ENCODE data around the gene C16orf54.
"Not testable (repeated sequence)": the region's sequence is repeated elsewhere in the genome, so short reads cannot be mapped to it uniquely, and the experiment has no call there.

The C16orf54 gene, protein sequence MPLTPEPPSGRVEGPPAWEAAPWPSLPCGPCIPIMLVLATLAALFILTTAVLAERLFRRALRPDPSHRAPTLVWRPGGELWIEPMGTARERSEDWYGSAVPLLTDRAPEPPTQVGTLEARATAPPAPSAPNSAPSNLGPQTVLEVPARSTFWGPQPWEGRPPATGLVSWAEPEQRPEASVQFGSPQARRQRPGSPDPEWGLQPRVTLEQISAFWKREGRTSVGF

DNA sequence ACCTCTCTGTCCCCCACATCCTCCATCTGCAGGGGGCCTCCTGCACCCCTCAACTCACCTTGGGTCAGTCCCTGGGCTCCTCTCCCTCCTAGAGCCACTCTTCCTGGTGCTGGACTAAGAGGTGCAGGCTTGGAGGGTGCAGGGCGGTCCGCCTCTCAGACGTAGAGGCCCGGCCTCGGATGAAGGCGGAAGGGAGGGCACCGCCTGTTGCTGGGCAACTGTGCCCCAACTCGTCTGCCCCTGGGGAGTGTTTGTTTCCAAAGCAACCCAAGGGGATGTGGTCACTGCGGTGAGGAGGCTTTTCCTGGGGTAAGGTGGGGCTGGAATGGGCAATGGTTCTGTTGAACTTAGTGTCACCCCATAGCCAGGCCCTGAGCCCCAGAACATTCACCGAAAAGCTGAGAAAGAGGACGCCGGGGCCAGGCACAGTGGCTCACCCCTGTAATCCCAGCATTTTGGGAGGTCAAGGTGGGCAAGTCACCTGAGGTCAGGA is at the start of gene C16orf54:
C16orf54 (minus strand) TSS at position 138 of the 493 bp plus-strand sequence. CDS start 1,039 bp downstream, outside the sequence.
- no peak for DNase-seq

DNA sequence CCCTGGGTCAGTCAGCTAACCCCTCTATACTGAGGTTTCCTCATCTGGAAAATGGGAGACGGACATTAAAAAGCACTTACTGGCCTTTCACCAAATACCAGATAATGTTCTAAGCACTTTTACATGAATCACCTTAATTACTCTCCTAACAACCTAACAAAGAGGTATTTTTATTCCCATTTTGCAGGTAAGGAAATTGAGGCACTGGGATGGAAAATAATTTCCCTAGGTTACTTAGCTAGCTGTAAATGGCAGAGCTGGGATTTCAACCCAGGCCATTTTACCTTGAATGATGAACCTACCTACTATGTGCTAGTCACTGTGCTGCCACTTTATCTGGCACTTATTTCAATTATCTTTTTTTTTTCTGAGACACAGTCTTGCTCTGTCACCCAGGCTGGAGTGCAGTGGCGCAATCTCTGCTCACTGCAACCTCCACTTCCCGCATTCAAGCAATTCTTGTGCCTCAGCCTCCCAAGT is 48.5 kb upstream of the C16orf54 start:
- no peak for DNase-seq

DNA sequence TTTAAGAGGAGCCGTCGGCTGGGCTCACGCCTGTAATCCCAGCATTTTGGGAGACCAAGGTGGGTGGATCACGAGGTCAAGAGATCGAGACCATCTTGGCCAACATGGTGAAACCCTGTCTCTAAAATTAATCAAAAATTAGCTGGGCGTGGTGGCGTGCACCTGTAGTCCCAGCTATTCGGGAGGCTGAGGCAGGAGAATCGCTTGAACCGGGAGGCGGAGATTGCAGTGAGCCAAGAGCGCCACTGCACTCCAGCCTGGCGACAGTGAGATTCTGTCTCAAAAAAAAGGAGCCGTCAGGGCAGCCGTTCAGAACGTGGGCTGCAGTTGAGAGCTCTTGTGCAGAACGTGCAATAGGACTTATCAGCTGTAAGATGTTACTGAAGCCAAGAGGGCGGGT is 47.4 kb upstream of the C16orf54 start:
- not testable (repeated sequence) for DNase-seq

DNA sequence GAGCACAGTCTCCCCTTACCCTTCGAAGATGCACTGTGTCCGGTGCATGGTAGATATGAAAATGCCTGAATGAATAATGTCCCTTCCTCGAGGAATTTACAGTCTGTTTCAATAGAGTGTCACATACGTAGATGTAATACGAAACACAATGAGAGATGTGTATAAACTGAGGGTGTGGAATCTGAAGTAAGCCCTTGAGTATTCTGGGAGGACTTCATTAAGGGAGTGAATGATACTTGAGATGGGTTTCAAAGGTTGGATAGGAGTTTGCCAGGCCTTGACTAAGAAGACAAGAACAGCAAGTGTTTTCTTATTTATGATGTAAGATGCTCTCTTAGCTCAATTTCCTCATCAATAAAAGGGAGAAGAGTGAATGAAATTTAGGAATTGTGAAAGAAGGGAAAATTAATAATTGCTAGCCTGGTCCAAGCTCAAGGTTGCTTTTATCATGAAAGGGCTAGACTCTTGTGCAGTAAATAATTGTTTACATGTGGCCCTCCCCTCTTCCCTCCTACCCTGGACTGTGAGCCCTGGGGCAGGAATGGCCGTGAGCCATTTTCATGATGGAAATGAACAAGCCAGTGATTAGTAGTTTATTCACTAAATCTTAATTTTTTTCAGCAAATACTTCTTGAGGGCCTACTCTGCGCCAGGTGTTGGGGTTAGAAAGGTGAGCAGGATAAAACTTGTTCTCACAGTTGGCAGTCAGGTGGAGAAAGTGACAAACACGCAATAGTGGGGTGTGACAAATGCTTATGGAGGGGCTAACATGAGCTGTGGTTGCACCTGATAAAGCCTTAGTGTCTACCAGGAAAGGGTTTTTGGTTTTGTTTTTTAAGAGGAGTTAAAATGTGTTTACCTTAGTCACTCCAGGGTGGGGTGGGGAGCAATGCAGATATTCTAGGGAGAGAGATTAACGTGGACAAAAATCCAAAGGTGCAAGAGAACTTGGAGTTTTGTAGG is 46.3 kb upstream of the C16orf54 start:
- no peak for DNase-seq

DNA sequence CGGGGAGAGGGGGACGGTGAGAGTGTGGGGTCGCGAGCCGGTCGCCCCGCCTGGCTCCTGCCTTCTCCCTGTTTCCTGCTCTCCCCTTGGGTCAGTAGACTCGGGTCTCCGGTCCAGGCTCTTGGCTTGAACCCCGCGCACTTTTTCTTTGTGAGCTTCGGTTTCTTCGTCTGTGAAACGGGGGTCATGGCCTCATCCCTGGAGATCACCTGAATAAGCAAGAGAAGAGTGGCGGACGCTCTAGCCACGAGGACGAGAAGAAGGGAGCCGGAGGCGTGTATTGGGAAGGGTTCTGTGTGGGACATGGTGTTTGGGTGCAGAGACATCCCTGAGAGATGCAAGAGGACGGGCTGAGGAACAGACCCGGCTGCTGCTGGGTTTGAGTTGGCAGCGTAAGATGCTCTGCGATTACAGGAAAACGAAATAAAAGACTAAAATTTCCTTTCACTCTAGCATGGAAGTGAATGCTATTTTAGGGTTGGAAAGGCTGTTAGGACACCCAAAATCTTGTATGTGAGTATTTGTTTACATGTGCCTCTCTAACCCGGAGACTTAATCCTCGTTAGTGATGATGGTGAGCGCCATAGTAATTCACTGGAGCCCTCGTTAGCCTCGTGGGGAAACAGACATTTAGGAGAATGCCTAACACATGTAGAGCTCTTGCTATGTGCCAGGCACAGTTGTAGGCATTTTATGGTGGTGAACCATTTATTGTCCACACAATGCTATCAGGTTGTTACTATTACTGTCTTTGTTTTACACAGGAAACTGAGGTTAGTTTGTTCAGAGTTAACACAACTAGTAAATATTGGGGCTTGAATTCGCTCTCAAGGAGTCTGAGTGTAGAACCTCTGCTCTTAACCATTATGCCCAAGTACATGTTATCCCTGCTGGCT is 45.4 kb upstream of the C16orf54 start:
- DNase-seq: peak; percentile 31

DNA sequence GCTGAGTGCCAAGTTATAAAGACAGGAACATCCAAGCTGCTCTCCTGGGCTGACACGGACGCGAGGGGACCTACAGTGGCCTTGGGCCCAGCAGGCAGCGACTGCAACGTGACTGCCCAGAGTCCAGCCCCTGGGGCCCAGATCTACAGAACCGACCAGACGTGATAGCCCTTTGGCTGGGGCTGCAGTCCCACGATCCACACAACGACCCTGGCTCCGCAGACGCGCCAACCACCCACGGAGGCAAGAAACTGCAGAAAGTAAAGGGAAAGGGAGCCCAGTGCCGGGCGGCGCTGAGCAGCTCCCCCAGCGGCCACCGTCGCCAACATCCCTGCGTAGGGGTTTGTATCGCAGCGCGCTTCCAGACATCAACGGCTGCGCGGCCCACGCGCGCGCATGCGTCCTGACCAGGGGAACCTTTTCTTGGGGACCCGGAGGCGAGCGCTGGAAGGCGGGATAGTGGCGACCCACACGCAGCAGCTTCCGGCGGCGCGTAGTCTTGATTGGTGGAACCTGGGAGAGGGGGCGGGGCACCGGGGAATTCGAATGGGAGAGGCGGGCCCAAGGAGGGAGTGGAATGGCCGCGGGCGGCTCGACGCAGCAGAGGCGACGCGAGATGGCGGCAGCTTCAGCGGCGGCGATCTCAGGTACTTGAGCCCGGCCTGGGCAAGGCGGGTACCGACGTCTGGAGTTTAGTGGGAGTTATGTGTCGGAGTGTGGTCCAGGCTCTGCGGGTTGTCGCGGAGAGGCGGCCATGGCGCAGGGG is 44.6 kb upstream of the C16orf54 start, which contains the start of gene KIF22:
KIF22 (plus strand) TSS at position 569 of the 766 bp plus-strand sequence; CDS start at position 578, 9 bp downstream.
- peak; percentile 99 for DNase-seq

DNA sequence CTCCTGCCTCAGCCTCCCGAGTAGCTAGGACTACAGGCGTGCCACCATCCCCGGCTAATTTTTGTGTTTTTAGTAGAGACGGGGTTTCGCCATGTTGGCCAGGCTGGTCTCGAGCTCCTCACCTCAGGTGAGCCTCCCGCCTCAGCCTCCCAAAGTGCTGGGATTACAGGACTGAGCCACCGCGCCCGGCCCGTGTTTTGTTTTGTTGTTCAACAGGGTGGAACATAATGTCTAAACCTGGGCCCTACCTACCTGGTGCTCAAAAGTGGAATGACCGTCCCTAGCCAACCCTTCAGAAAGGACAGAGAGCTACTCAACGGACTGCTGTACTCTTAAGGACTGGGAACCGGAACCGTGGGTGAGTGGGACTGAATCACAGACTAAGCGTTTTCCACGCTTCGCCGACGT is 44.0 kb upstream of the C16orf54 start:
- peak; percentile 78 for DNase-seq

DNA sequence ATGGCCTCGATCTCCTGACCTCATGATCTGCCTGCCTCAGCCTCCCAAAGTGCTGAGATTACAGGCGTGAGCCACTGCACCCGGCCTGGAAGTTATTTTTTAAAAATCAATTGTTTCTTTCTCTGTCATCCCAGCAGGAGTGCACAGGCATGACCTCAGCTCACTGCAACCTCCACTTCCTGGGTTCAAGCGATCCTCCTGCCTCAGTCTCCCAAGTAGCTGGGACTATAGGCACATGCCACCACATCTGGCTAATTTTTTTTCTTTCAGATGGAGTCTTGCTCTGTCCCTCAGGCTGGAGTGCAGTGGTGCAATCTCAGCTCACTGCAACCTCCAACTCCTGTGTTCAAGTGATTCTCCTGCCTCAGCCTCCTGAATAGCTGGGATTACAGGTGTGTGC is 41.4 kb upstream of the C16orf54 start:
- not testable (repeated sequence) for DNase-seq

DNA sequence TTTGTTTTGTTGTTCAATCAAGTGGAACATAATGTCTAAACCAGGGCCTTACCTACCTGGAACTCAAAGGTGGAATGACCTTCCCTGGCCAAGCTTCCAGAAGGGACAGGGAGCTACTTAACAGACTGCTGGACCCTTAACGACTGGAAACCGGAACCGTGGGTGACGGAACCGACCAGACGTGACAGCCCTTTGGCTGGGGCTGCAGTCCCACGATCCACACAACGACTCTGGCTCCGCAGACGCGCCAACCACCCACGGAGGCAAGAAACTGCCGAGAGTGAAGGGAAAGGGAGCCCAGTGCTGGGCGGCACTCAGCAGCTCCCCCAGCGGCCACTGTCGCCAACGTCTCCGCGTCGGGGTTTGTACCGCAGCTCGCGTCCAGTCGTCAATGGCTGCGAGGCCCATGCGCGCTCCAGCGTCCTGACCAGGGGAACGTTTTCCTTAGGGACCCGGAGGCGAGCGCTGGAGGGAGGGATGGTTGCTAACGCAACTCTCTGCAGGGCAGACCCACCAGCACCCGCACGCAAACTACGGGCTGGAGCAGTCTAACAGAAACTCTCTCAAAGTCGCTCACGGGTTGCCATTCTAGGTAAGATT is 39.2 kb upstream of the C16orf54 start:
- DNase-seq: no peak

DNA sequence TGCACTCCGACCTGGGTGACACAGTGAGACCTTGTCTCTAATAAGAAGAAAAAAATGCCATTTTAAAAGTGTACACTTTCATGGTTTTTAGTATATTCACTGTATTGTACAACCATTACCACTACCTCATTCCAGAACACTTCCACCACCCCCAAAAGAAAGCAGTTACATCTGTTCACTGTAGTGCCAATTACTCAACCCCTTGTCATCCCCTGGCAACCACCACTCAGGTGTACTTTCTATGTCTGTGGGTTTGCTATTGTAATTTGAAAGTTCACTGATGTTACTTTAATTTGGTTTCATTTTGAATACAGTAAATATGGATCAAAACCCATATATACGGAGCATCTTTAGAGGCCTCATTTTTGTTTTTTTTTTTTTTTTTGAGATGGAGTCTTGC is 38.4 kb upstream of the C16orf54 start:
- no peak for DNase-seq

DNA sequence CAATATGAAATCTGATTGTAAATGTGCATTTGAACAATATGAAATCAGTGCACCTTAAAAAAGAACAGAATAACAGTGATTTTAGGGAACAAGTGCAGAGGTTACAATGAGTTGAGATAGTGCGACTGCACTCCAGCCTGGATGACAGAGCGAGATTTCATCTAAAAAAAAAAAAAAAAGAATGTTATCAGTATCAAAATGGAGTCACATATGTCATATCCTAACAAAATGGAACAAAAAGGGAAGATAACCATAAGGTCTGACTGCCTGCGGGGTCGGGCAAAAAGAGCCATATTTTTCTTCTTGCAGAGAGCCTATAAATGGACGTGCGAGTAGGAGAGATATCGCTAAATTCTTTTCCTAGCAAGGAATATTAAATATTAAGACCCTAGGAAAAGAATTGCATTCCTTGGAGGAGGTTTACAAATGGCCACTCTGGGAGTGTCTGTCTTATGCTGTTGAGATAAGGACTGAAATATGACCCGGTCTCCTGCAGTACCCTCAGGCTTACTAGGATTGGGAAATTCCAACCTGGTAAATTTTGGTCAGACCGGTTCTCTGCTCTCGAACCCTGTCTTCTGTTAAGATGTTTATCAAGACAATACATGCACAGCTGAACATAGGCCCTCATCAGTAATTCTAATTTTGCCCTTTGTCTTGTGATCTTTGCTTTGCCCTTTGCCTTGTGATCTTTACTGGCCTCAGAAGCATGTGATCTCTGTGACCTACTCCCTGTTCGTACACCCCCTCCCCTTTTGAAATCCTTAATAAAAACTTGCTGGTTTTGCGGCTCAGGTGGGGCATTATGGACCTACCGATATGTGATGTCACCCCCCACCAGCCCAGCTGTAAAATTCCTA is 37.5 kb upstream of the C16orf54 start:
- DNase-seq: not testable (repeated sequence)

DNA sequence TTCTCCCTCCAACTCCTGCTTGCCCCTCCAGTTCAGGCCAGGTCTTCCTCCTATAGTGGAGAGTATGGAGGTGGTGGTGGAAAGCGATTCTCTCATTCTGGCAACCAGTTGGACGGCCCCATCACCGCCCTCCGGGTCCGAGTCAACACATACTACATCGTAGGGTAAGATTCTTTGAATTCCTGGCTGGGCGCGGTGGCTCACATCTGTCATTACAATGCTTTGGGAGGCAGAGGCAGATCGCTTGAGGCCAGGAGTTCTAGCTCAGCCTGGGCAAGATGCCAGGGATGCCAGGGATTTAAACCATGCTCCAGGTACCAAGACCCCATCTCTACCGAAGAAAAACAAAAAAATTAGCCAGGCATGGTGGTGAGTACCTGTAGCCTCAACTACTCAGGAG is 33.7 kb upstream of the C16orf54 start:
- no peak for DNase-seq

DNA sequence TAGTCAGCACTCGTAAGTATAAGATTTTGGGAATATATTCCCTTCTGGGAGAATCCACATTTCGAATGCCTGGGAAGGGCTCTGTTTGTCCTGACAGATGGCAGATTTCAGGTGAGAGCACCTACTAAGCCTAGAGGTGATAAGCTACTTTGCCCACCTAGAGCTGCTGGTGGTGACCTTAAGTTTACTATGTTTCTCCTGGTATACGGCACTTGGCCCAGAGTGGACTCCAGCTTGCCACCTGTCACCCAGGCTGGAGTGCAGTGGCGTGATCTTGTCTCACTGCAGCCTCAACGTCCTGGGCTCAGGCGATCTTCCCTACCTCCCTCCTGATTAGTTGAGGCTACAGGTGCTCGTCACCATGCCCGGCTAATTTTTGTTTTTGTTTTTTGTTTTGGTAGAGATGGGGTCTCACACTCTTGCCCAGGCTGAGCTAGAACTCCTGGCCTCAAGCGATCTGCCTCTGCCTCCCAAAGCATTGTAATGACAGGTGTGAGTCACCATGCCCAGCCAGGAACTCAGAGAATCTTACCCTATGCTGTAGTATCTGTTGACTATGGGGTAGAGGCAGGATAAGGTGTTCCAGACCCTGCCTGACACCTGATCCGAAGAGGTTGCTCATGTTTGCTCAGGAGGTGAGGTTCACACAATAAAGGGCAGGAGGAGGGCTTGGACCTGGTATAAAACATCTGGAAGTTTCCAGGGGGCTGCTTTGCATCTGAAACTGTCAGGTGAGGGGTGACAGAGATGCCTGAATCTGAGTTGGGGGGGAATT is 32.0 kb upstream of the C16orf54 start, which contains the start of gene ZG16:
ZG16 (plus strand) TSS at position 681 of the 775 bp plus-strand sequence. CDS start 1,011 bp downstream, outside the sequence.
- no peak for DNase-seq

DNA sequence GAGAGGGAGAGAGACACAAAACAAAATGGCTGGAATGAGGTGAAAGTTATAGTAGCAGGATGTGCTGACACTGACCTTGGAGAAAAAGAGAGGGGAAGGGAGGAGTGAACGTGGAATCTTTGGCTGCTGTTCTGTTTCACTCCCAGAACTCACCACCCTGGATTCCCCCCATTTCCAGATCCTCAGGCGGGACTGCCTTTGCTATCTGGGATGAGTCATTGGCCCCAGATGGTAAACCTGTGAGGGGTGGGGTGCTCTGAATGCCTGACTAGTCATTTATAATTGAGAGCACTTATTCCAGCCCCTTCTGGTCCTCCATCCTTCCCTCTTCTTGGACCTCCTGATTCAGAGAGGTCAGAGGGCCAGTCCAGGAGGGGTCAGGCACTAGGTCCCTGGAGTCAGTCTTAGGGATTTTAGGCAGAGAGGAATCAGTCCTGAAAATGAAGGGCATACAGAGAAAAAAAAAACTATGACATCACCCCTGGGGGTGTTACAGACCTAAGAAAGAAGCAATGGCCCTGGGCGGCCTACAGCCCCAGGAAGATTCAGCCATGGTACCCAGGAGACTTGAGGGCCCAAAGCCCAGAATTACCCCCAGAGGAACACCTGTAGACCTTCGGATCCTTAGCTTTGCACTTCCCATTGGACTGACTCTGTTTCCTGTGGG is 30.1 kb upstream of the C16orf54 start:
- DNase-seq: no peak

DNA sequence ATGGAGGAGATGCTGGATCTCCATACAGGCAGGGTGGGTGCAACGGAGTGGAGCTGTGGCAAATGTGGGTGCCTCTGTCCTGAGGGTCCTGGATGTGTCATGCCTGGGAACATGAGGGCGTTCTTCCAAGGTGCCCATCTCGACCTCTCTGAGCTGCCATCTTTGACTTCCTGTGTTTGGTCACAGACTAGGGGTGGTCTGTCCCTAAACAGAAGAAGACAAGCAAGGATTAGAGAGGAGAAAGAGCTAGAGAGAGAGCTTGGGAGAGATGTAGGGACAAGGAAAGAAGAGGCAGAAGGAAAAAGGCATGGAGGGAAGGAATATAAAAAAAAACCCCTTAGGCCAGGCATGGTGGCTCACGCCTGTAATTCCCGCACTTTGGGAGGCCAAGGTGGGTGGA is 28.9 kb upstream of the C16orf54 start:
- no peak for DNase-seq

DNA sequence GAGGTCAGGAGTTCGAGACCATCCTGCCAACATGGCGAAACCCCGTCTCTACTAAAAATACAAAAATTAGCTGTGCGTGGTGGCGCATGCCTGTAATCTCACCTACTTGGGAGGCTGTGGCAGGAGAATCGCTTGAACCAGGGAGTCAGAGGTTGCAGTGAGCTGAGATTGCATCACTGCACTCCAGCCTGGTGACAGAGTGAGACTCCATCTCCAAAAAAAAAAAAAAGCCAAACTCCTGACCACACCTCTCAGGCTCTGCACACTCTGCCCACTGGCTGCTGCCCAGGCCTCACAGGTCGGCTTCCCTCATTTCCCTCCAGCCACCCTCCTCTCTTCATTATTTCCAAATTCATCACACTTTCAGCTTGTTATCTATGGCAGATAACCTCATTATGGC is 26.5 kb upstream of the C16orf54 start:
- not testable (repeated sequence) for DNase-seq

DNA sequence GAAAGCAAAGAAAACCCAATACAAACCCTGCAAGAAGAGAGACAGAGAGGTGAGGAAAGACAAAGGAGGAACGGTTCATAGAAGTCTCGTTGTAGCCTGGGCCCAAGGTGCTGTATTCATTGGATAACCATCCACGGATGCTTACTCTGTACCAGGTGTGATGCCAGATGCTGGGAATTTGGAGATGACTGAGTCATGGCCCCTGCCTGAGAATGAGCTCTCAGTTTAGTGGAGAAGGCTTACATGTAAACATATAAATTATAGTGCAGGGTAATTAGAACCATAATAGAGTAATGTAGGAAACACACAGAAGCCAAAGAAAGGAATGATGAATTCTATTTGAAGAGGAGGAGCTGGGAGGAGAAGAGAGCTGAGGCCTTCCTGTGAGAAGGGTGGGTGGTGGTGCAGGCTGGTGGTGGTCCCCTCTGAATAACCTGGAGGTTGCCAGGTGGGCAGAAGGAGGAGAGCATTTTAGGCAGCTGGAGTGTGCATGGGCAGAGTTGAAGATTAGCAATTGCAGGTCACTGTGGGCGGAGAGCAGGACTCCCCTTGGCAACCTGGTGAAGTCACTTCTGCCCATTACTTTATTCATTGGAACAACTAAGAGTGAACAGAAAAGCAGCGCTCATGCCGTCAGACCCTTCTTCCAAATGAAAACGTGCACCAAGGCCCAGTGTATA is 24.6 kb upstream of the C16orf54 start:
- DNase-seq: no peak

DNA sequence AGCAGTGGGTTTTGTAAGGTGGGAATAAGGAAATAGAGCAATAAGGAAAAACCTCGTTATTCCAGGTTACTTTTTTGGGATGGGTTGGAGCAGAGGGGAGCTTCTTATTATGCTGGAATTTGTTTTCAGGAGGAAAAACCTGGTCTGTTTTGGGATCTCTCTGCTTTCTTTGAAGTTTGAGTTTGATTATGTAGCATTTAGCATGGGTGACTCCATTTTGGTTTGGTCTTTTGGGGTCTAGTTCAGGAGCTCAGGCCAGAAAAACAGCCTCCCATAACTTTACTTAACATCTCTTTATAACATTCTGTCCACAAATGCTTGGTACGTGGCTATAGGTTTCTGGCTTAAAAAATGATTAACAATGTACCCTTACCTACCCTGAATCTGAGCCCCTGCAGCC is 23.7 kb upstream of the C16orf54 start:
- no peak for DNase-seq

All from DMS79 treated with DMSO at 0.1 percent for 48 hours (cell line).